ENCODE results near the gene RPS16.

Gene RPS16

GRCh38 chr19:39384839-39385568 is 50.7 kb downstream of the RPS16 start:
- no peak for DNase-seq

Data from activated CD4-positive, alpha-beta T cell treated with anti-CD3 and anti-CD28 coated beads, Interleukin-2, amount 50 U/mL, for 48 hours (primary cell).